DND-41 (cell line): Measurements from ENCODE around the gene CEP63.

Experiments
- CTCF ChIP-seq: IDR thresholded peaks from 2 replicates; pipeline ENCODE4 v1.5.1; 2012; ENCODE audit warnings: borderline replicate concordance, low read length, moderate library complexity, mild to moderate bottlenecking; ENCODE audit not compliant: poor library complexity, severe bottlenecking; ENCODE audit errors: extremely low read depth
- EZH2 ChIP-seq: IDR thresholded peaks from 3 replicates; pipeline ENCODE4 v1.6.1; 2012; ENCODE audit warnings: borderline replicate concordance, low read depth, mild to moderate bottlenecking, moderate library complexity, low read length, inconsistent platforms; ENCODE audit not compliant: severe bottlenecking

- no peak for TF ChIP-seq CTCF
- no peak for TF ChIP-seq EZH2
These were observed 661 bp upstream of the CEP63 start for GRCh38 chr3:134485075-134485717.
